GM19324 (cell line): ENCODE data around the gene FSIP1.

ENCODE experiments used
- ATAC-seq: cut with Tn5 transposase; IDR thresholded peaks from one replicate; pipeline ENCODE4 v1.9.1; 2021; ENCODE audit warnings: mild to moderate bottlenecking, moderate library complexity; ENCODE audit not compliant: unreplicated experiment, low FRiP score

FSIP1 gene

GRCh38 chr15:39654304-39654703, 128.3 kb downstream of the FSIP1 start:
- no peak for ATAC-seq

DNA sequence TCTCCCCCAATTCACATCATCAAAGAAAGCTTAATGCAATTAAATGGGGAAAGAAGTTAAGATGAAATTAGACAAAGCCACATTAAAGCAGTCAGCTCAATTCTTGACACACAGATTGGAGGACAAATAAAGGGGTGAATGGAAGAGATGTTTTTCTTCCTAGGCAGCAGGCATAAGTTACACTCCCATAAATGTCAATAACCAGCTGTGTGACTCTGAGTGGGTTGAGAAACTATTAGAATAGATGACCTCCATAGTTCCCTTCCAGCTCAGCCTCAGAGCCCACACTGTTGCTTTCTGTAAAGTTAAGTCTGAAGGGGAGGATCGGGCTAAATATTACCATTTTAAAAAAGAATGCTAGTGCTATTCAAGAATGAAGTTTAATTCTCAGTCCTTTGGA, 130.8 kb downstream of the FSIP1 start:
- ATAC-seq: no peak

GRCh38 chr15:39651295-39651694, 131.3 kb downstream of the FSIP1 start:
- ATAC-seq: no peak

- no peak for ATAC-seq
These were observed 132.9 kb downstream of the FSIP1 start for GRCh38 chr15:39649757-39650156.

DNA sequence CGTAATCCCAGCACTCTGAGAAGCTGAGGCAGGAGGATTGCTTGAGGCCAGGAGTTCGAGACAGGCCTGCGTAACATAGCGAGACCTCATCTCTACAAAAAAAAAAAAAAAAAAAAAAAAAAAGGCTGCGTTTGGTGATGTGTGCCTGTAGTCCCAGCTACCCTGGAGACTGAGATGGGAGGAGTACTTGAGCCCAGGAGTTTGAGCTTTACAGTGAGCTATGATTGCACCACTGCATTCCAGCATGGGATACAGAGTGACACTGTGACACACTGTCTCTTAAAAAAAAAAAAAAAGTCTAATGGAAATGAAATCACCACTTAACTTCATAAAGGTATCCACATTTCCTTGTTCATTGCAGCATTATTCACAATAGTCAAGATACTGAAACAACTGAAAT, 136.2 kb downstream of the FSIP1 start:
- ATAC-seq: no peak

DNA sequence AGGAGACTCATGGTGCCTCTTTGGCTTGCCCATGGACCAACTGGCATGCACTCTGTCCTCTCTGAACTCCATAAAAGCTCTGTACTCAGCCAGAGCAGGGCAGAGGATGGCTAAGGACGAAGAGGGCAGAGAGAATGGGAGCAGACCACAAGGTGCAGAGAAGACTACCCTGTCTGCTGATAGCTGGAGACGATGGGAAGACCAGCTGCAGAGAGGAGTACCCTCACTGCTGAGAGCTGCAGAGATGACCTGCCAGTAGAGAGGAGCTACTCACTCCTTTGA, 136.7 kb downstream of the FSIP1 start:
- no peak for ATAC-seq

DNA sequence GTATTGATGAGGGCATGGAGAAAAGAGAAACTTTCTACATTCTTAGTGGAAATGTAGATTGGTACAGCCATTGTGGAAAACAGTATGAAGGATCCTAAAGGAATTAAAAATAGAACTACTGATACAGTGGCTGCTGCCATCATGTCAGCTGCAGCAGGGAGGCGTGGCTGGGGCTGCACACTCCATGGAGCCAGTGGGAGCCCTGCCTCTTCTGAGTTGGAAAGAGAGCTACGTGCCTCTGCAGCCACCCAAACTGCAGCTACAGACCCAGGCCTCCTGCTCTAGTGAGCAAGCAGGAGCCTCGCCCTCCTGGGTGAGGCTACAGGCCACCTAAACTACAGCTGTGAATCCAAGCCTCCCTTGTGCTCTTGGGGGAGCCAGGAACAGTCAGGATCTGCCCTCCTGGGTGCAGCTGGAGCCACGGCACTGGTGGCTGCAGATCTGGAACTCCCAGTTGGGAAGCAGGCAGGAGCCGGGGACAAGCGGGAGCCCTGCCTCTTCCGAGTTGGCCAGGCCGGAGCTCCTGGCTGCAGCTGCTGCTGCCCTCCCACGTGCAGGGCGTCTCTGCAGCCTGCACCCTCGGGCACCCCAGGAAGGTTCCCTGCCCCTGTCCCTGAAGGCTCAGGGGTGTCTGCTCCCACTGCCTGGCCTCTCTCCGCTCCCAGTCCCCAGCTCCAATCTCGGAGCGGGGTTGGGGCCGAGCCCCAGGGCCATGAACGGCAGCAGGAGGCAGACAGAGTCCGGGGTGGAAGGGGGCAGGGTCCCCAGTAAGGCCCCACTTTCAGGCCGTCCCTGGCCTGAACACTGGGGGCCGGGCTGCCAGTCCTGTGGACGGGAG, 137.3 kb downstream of the FSIP1 start:
- no peak for ATAC-seq

DNA sequence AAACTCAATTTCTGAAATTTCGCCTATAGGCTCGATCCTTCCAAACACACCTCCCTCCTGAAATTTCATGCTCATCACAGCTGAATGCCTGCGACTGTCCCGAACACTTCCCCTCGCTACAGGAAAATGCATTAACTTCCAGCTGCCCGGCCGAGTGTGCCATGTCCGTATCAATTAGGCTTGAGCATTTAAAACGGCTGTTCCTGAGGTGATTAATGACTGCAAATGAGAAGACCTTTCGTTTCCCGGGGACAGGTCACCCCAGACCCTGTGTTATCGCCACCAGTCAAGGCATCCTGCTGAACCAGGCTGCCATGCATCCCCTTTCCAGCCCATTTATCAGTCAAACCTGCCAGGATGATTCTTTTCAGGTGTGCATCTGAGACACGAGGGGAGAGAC, 138.5 kb downstream of the FSIP1 start:
- ATAC-seq: no peak

- no peak for ATAC-seq
These were observed 138.9 kb downstream of the FSIP1 start for GRCh38 chr15:39643727-39644126.

- ATAC-seq: no peak
These were observed 140.5 kb downstream of the FSIP1 start for GRCh38 chr15:39642011-39642640.

DNA sequence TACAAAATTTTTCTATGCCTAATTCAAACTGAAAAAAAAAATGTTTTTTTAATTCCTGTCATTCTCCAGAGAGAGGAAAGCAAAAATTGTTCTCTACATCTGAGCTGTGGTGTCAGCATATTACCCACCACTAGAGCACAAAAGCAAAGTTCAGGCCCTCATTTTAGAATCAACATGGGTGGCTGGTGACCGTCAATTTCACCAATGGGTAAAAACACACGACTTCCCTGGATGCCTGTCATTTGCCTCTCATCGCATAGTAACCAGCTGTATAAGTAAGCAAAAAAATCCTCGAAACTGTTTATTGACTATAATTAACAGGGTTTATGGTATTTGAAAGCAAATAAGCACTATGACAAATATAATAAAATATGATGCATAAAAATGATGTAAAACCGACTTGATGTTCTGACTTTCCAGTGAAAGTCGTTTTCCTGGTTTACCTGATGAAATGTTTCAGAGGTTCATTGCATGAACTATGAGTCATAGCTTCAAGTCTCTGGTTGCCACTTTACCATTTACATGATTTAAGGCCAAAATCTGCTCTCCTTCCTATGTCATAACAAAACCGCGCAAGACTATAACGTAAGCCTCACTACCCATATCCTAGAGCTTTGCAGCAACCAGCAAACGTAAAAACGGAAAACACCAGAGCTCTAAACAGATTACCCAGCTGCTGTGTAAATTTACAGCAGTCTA, 141.3 kb downstream of the FSIP1 start:
- ATAC-seq: no peak

DNA sequence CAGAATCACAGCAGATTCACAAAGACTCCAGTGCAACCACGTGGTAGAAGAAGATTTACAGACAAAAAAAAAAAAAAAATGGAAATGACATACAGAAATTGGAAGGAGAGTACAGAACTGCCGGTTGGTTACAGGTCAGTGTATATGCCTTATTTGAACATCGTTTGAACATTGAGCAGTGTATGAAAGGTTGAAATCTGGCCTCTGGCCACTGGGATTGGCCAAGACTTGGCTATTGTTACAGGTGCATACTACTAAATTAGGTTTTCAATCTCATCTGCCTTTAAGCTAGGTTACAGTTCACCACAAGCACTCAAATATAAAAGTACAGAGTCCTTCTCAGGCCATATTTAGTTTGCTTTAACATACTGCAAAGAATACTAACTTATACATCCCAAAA, 142.0 kb downstream of the FSIP1 start:
- no peak for ATAC-seq

- no peak for ATAC-seq
These were observed 143.6 kb downstream of the FSIP1 start for GRCh38 chr15:39639037-39639436.

DNA sequence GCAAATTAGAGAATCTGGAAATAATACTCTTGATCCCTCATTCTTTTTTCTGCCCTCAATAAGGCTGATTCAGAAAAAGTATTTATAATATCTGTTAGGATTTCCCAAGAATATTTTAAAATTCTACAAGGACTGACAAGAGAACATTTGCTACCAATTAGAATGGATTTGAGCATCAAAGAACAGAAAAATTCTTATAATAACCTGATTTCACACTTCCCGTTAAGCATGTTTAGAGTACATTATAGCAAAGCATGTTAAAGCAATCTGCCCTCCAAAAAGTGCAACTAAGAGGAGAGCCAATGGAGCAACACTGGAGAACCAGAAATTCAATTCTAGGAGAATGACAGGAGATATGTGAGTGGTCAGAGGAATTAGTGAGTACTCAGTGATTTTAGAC, 144.6 kb downstream of the FSIP1 start:
- ATAC-seq: no peak

GRCh38 chr15:39631357-39631756, 151.3 kb downstream of the FSIP1 start:
- no peak for ATAC-seq

- ATAC-seq: no peak
These were observed 152.7 kb downstream of the FSIP1 start for GRCh38 chr15:39629906-39630305.

- ATAC-seq: no peak
These were observed 153.3 kb downstream of the FSIP1 start for GRCh38 chr15:39629371-39629770.

- ATAC-seq: no peak
These were observed 153.9 kb downstream of the FSIP1 start for GRCh38 chr15:39628546-39629257.

GRCh38 chr15:39628144-39628508, 154.5 kb downstream of the FSIP1 start:
- no peak for ATAC-seq

GRCh38 chr15:39627451-39628143, 155.0 kb downstream of the FSIP1 start:
- no peak for ATAC-seq

GRCh38 chr15:39625856-39626255, 156.8 kb downstream of the FSIP1 start:
- ATAC-seq: no peak
